H1 (cell line): Measurements from ENCODE around the gene GNG7. TPM values are rescaled to one million over a fixed set of nuclear protein-coding genes. Genes with fewer than 3 reads are reported as not detected.
A peak's percentile ranks its signal among the peaks of the same experiment; 100 is the strongest.

Experiments
- CTCF ChIA-PET: fragments of 300-600 bp; sonication (Branson Sonifier 250); formaldehyde crosslinking; loops from one replicate; lab custom pipeline; 2021; ENCODE audit not compliant: partially characterized antibody; lab: Charles Lee
- POLR2A ChIA-PET: fragments of 300-600 bp; sonication (Branson Sonifier 250); formaldehyde crosslinking; loops from one replicate; lab custom pipeline; 2021; ENCODE audit warnings: inconsistent platforms; ENCODE audit not compliant: partially characterized antibody; lab: Charles Lee
- DNase-seq, 2 experiments: peaks; one replicate each; pipeline versions ENCODE4 v3.0.0 to v3.0.0-alpha.2; 2010 to 2022; ENCODE audit warnings: low spot score in 2 of 2, low read depth in 1 of 2, mixed read lengths in 1 of 2
- FAIRE-seq: peaks from 2 replicates; lab custom pipeline; 2011; peaks lifted over from hg19 to GRCh38; lab: Jason Lieb, UNC
- H2AFZ ChIP-seq: 2 replicates; pipeline ENCODE4 v1.8.1; 2012; ENCODE audit warnings: low read length, inconsistent platforms
- H2AK5ac ChIP-seq: 2 replicates; pipeline ENCODE4 v1.6.1; 2013; ENCODE audit warnings: low read depth, low read length
- H2BK120ac ChIP-seq: replicated peaks from 2 replicates; pipeline ENCODE3; 2013; ENCODE audit warnings: low read depth, low read length, inconsistent platforms
- H2BK12ac ChIP-seq: 2 replicates; pipeline ENCODE4 v1.6.1; 2013; ENCODE audit warnings: low read depth, low read length
- H2BK15ac ChIP-seq: 2 replicates; pipeline ENCODE4 v1.6.1; 2013; ENCODE audit warnings: low read length
- H2BK20ac ChIP-seq: 2 replicates; pipeline ENCODE4 v1.6.1; 2013; ENCODE audit warnings: low read length
- H2BK5ac ChIP-seq: 2 replicates; pipeline ENCODE4 v1.6.1; 2013; ENCODE audit warnings: low read depth, low read length
- H3K14ac ChIP-seq: 2 replicates; pipeline ENCODE4 v1.6.1; 2013; ENCODE audit warnings: inconsistent platforms; ENCODE audit not compliant: insufficient read length
- H3K18ac ChIP-seq: 2 replicates; pipeline ENCODE4 v1.6.1; 2013; ENCODE audit warnings: low read length; ENCODE audit errors: extremely low read depth
- H3K23ac ChIP-seq: 2 replicates; pipeline ENCODE4 v1.6.1; 2013; ENCODE audit warnings: inconsistent platforms; ENCODE audit not compliant: insufficient read length
- H3K23me2 ChIP-seq: 2 replicates; pipeline ENCODE4 v1.6.1; 2013; ENCODE audit warnings: low read depth, low read length
- H3K27ac ChIP-seq: 2 replicates; pipeline ENCODE4 v1.6.1; 2011; ENCODE audit warnings: low read depth, low read length, inconsistent platforms
- H3K27me3 ChIP-seq, 4 experiments: replicated peaks in 1 of 4; 1 replicate in 1 of 4; 2 replicates in 3 of 4; pipeline versions ENCODE4 v1.6.1 to v1.8.1; 2011 to 2013; ENCODE audit warnings: low read length in 3 of 4, mild to moderate bottlenecking in 3 of 4, inconsistent platforms in 2 of 4, mixed read lengths in 2 of 4, moderate library complexity in 1 of 4; ENCODE audit not compliant: control insufficient read depth in 3 of 4, insufficient read depth in 3 of 4; ENCODE audit errors: extremely low read depth in 1 of 4
- H3K36me3 ChIP-seq, 4 experiments: 2 replicates each; pipeline versions ENCODE4 v1.6.1 to v1.8.1; 2011 to 2013; ENCODE audit warnings: mild to moderate bottlenecking in 4 of 4, low read length in 3 of 4, moderate library complexity in 2 of 4, control low read depth in 1 of 4, inconsistent platforms in 1 of 4; ENCODE audit not compliant: insufficient read depth in 4 of 4, control insufficient read depth in 2 of 4
- H3K4ac ChIP-seq: replicated peaks from 2 replicates; pipeline ENCODE3; 2013; ENCODE audit warnings: low read length, low read depth, mixed read lengths, inconsistent platforms; ENCODE audit not compliant: insufficient read length
- H3K4me1 ChIP-seq, 4 experiments: replicated peaks in 1 of 4; 1 replicate in 1 of 4; 2 replicates in 3 of 4; pipeline versions ENCODE4 v1.6.1 to v1.8.1; 2011 to 2013; ENCODE audit warnings: low read length in 3 of 4, inconsistent platforms in 2 of 4, mixed read lengths in 1 of 4; ENCODE audit not compliant: insufficient read depth in 4 of 4, control insufficient read depth in 3 of 4
- H3K4me2 ChIP-seq, 2 experiments: 2 replicates each; pipeline versions ENCODE4 v1.6.1 to v1.8.1; 2011 to 2013; ENCODE audit warnings: low read depth in 2 of 2, low read length in 2 of 2, control low read depth in 1 of 2, inconsistent platforms in 1 of 2, mild to moderate bottlenecking in 1 of 2; ENCODE audit not compliant: insufficient read depth in 1 of 2
- H3K4me3 ChIP-seq, 4 experiments: fragments of 200-600, 300-600 bp in 1 of 4; sonication (generic), shearing (Covaris generic), sonication (Bioruptor Twin) in 1 of 4; 2 replicates each; pipeline versions ENCODE4 v1.5.1 to v1.8.1; 2011 to 2016; ENCODE audit warnings: low read length in 4 of 4, low read depth in 3 of 4, control low read depth in 2 of 4, inconsistent platforms in 2 of 4, mild to moderate bottlenecking in 2 of 4, mixed read lengths in 1 of 4, moderate library complexity in 1 of 4; ENCODE audit not compliant: insufficient read depth in 2 of 4; ENCODE audit errors: extremely low read depth in 1 of 4
- H3K56ac ChIP-seq: replicated peaks from 2 replicates; pipeline ENCODE3; 2013; ENCODE audit warnings: low read depth, mild to moderate bottlenecking, mixed read lengths, low read length, inconsistent platforms; ENCODE audit not compliant: insufficient read length
- H3K79me1 ChIP-seq: 2 replicates; pipeline ENCODE4 v1.6.1; 2013; ENCODE audit warnings: low read depth, low read length, control low read depth
- H3K79me2 ChIP-seq, 2 experiments: 2 replicates each; pipeline versions ENCODE4 v1.6.1 to v1.8.1; 2012 to 2013; ENCODE audit warnings: low read length in 2 of 2, mild to moderate bottlenecking in 2 of 2, inconsistent platforms in 1 of 2; ENCODE audit not compliant: insufficient read depth in 2 of 2, control insufficient read depth in 1 of 2
- H3K9ac ChIP-seq, 4 experiments: replicated peaks in 1 of 4; 1 replicate in 1 of 4; 2 replicates in 3 of 4; pipeline versions ENCODE4 v1.6.1 to v1.8.1; 2011 to 2013; ENCODE audit warnings: low read depth in 3 of 4, low read length in 3 of 4, control low read depth in 2 of 4, mild to moderate bottlenecking in 2 of 4, moderate library complexity in 2 of 4, inconsistent platforms in 1 of 4; ENCODE audit errors: extremely low read depth in 1 of 4
- H3K9me3 ChIP-seq, 2 experiments: 2 replicates each; pipeline versions ENCODE4 v1.6.1 to v1.8.1; 2012 to 2013; ENCODE audit warnings: mild to moderate bottlenecking in 2 of 2, moderate library complexity in 2 of 2, control low read depth in 1 of 2, inconsistent platforms in 1 of 2, low read depth in 1 of 2, low read length in 1 of 2, mixed read lengths in 1 of 2; ENCODE audit not compliant: insufficient read depth in 2 of 2
- H4K20me1 ChIP-seq, 2 experiments: replicated peaks in 1 of 2; 2 replicates each; pipeline versions ENCODE3 to v1.8.1; 2011 to 2013; ENCODE audit warnings: inconsistent platforms in 2 of 2, low read length in 2 of 2, mild to moderate bottlenecking in 1 of 2; ENCODE audit not compliant: insufficient read depth in 2 of 2, control insufficient read depth in 1 of 2
- H4K5ac ChIP-seq: 2 replicates; pipeline ENCODE4 v1.6.1; 2013; ENCODE audit warnings: low read length, low read depth, mixed read lengths, inconsistent platforms; ENCODE audit not compliant: insufficient read length
- H4K8ac ChIP-seq: 2 replicates; pipeline ENCODE4 v1.8.0; 2013; ENCODE audit warnings: mild to moderate bottlenecking, moderate library complexity, low read length, inconsistent platforms; ENCODE audit not compliant: insufficient read depth; ENCODE audit errors: extremely low read depth
- H4K91ac ChIP-seq: replicated peaks from 2 replicates; pipeline ENCODE3; 2013; ENCODE audit warnings: low read length, mixed read lengths, inconsistent platforms; ENCODE audit not compliant: insufficient read length
- ATF3 ChIP-seq: IDR thresholded peaks from 2 replicates; pipeline ENCODE4 v1.6.1; 2011; ENCODE audit warnings: low read depth, mild to moderate bottlenecking, low read length; ENCODE audit not compliant: insufficient read depth
- BCL11A ChIP-seq, 2 experiments: IDR thresholded peaks; one replicate each; pipeline ENCODE4 v1.6.1; 2011; ENCODE audit warnings: low read depth in 2 of 2, low read length in 2 of 2, mild to moderate bottlenecking in 2 of 2
- BRCA1 ChIP-seq: IDR thresholded peaks from 2 replicates; pipeline ENCODE4 v1.6.1; 2012; ENCODE audit warnings: low read depth, low read length, improper control_type of control experiment
- CREB1 ChIP-seq: IDR thresholded peaks from 2 replicates; pipeline ENCODE4 v1.6.1; 2012; ENCODE audit warnings: inconsistent platforms
- CTBP2 ChIP-seq: IDR thresholded peaks from 2 replicates; pipeline ENCODE4 v1.7.0; 2011; ENCODE audit warnings: borderline replicate concordance, mild to moderate bottlenecking, moderate library complexity, mixed read lengths, low read length; ENCODE audit not compliant: insufficient read depth, insufficient read length
- E2F6 ChIP-seq: IDR thresholded peaks from 2 replicates; pipeline ENCODE4 v1.6.1; 2012; ENCODE audit warnings: inconsistent platforms
- PHF8 ChIP-seq: fragments of 200-600 bp; sonication (generic); conservative IDR thresholded peaks from 2 replicates; pipeline ENCODE4 v1.7.1; 2012; ENCODE audit warnings: low read depth, mild to moderate bottlenecking, inconsistent platforms, low read length, moderate library complexity
- POU5F1 ChIP-seq: IDR thresholded peaks from 2 replicates; pipeline ENCODE4 v1.6.1; 2011; ENCODE audit warnings: low read depth, mild to moderate bottlenecking, low read length, moderate library complexity
- SUZ12 ChIP-seq: fragments of 200-600 bp; sonication (generic); IDR thresholded peaks from 2 replicates; pipeline ENCODE4 v1.6.1; 2012; ENCODE audit warnings: mild to moderate bottlenecking, inconsistent platforms, low read length, moderate library complexity, mixed read lengths
- ZNF274 ChIP-seq: IDR thresholded peaks from 2 replicates; pipeline ENCODE4 v1.7.0; 2012; ENCODE audit warnings: low read length, borderline replicate concordance; ENCODE audit errors: extremely low read depth
- WGBS, 2 experiments: shearing (Covaris generic) in 1 of 2; methylation state at CpG; one replicate each; pipeline versions ENCODE4 v1.1.6 to v1.1.7; 2013 to 2015; ENCODE audit warnings: low lambda C conversion rate in 2 of 2, mixed read lengths in 2 of 2, inconsistent platforms in 1 of 2, low coverage in 1 of 2, missing lambda C conversion rate in 1 of 2; ENCODE audit not compliant: insufficient replicate concordance in 2 of 2, insufficient coverage in 1 of 2, insufficient read length in 1 of 2; ENCODE audit errors: extremely low coverage in 1 of 2, missing lambda C conversion rate in 1 of 2; 5-methylcytosine and 5-hydroxymethylcytosine counted together
- polyA plus RNA-seq, 7 experiments: library from polyadenylated mRNA; depleted of rRNA in 3 of 7; stranded (reverse) in 5 of 7; unstranded in 2 of 7; fragments of >200 nt in 5 of 7; fragments of 200-250 nt in 2 of 7; gene quantifications; 1 replicate in 5 of 7; 2 replicates in 1 of 7; 4 replicates in 1 of 7; pipeline versions ENCODE4 v1.2.1 to v1.2.3, GENCODE V29; 2011 to 2013; ENCODE audit warnings: missing spikeins in 2 of 7, mixed read lengths in 2 of 7
- total RNA-seq: library from RNA; stranded (reverse); fragmentation: NEBNext Ultra II Directional; extraction: Animal tissue kit (Norgen Biotek cat#: 25700); gene quantifications from 2 replicates; pipeline ENCODE4 v1.2.1, GENCODE V29; 2021

The GNG7 gene
- total and polyA plus RNA-seq, 2 of the 8 experiments (the other 6 are each of a cell fraction or from before 2014, with no cell fraction given): 2.8 to 7.8 TPM

GRCh38 chr19:2557093-2557440 lies 145.4 kb downstream of the GNG7 start:
- Histone ChIP-seq H2AK5ac (no peak overlapping the region; the same call in 1 of the 2 replicates), H3K4me2 (no peak overlapping the region), H3K23ac (no peak overlapping the region), H3K56ac (no peak overlapping the region), H4K20me1 (peaks cover 0 to 4% of the 10 kb centered on the region in 2 experiments), H3K4me1 (peaks cover 0 to 6% (median under 1%) of the 10 kb centered on the region in 4 experiments; a peak in 1 of 7 replicates), H3K27me3 (no peaks in the 10 kb centered on the region), H2BK5ac (peak overlapping the region; percentile 85; the same call in 1 of the 2 replicates), H3K18ac (peak overlapping the region; percentile 75; the same call in 1 of the 2 replicates), H4K5ac (no peak overlapping the region), H2BK20ac (0 out of 2 replicates have a peak overlapping the region, but pooled peaks have one; percentile 40), H2BK12ac (peak overlapping the region; percentile 90; the same call in 1 of the 2 replicates), H2BK120ac (no peak overlapping the region), H3K79me2 (no peaks in the 10 kb centered on the region), H3K36me3 (no peaks in the 10 kb centered on the region), H4K91ac (peak overlapping the region; percentile 68), H2BK15ac (peak overlapping the region; percentile 53; the same call in 1 of the 2 replicates), H3K79me1 (no peaks in the 10 kb centered on the region), H3K9ac (no peak overlapping the region), H3K4me3 (no peak overlapping the region), H3K4ac (peak overlapping the region; percentile 80), H3K14ac (no peak overlapping the region), H2AFZ (no peak overlapping the region), H4K8ac (no peak overlapping the region; the same call in 1 of the 2 replicates), H3K23me2 (no peaks in the 10 kb centered on the region; the same call in 1 of the 2 replicates), H3K9me3 (no peaks in the 10 kb centered on the region), H3K27ac (no peak overlapping the region)
- CTCF ChIA-PET: interaction anchor here (0.8 kb wide), 1 partner anchor 22 kb away, joined by 4 read pairs; no protein-coding TSS in a partner anchor
- 90% methylated on average over 17 of the region's 17 CpGs; no CpG with 5 or more reads in 1 of the 2 experiments for WGBS, 2 experiments
- TF ChIP-seq PHF8: no peak
- TF ChIP-seq BRCA1: no peak
- TF ChIP-seq CTBP2: no peak
- no peak for TF ChIP-seq CREB1
- no peak for TF ChIP-seq E2F6
- no peak for TF ChIP-seq BCL11A (IDR thresholded peaks at IDR 0.05; ENCODE audit: low read depth in 2 of 2, low read length in 2 of 2)
- TF ChIP-seq ZNF274: no peak
- TF ChIP-seq ATF3: no peak
- no peak for TF ChIP-seq POU5F1
- no peak for TF ChIP-seq SUZ12
- DNase-seq (no peak), FAIRE-seq (no peak)
- POLR2A ChIA-PET: interaction anchor here (0.7 to 2.7 kb wide), 5 partner anchors 13 to 119 kb away, joined by 3 to 12 read pairs (median 4); partner anchors contain the start of gene GADD45B
